GM19324 (cell line): Measurements from ENCODE around the gene SLCO4A1.

Experiments used
- ATAC-seq: cut with Tn5 transposase; IDR thresholded peaks from one replicate; pipeline ENCODE4 v1.9.1; 2021; ENCODE audit warnings: mild to moderate bottlenecking, moderate library complexity; ENCODE audit not compliant: unreplicated experiment, low FRiP score

Gene SLCO4A1

GRCh38 chr20:62606016-62606415, 36.3 kb upstream of the SLCO4A1 start:
- no peak for ATAC-seq

- no peak for ATAC-seq
Measured at GRCh38 chr20:62606551-62607201, 35.6 kb upstream of the SLCO4A1 start.

GRCh38 chr20:62607366-62608217, 34.7 kb upstream of the SLCO4A1 start:
- no peak for ATAC-seq

- no peak for ATAC-seq
Measured at GRCh38 chr20:62608218-62608565, 34.1 kb upstream of the SLCO4A1 start.

- no peak for ATAC-seq
Measured at GRCh38 chr20:62609279-62609720, 33.0 kb upstream of the SLCO4A1 start.

- no peak for ATAC-seq
Measured at GRCh38 chr20:62609811-62610757, 32.2 kb upstream of the SLCO4A1 start.

- ATAC-seq = no peak
Measured at GRCh38 chr20:62611012-62611411, 31.3 kb upstream of the SLCO4A1 start.

- no peak for ATAC-seq
Measured at GRCh38 chr20:62611819-62612218, 30.5 kb upstream of the SLCO4A1 start.

- ATAC-seq = no peak
Measured at GRCh38 chr20:62614085-62614960, 28.0 kb upstream of the SLCO4A1 start.

- no peak for ATAC-seq
Measured at GRCh38 chr20:62614961-62615680, 27.2 kb upstream of the SLCO4A1 start.

- no peak for ATAC-seq
Measured at GRCh38 chr20:62615750-62616251, 26.5 kb upstream of the SLCO4A1 start.

GRCh38 chr20:62616728-62617621, 25.3 kb upstream of the SLCO4A1 start:
- ATAC-seq = peak; percentile 59

GRCh38 chr20:62617711-62618483, 24.4 kb upstream of the SLCO4A1 start:
- no peak for ATAC-seq

GRCh38 chr20:62618611-62619529, 23.4 kb upstream of the SLCO4A1 start:
- no peak for ATAC-seq

- no peak for ATAC-seq
Measured at GRCh38 chr20:62620625-62621024, 21.7 kb upstream of the SLCO4A1 start.
